Psoas muscle (tissue), 8 donors: ENCODE data around the gene SIPA1L3. TPM values are rescaled to one million over a fixed set of nuclear protein-coding genes. Genes with fewer than 3 reads are reported as not detected.

ENCODE experiments used
- ATAC-seq, 4 donors: fragments of 200-7000 bp; cut with Tn5 transposase; one replicate each; pipeline ENCODE4 v1.9.1; 2020; ENCODE audit warnings: moderate library complexity in 3 of 4, mild to moderate bottlenecking in 2 of 4
- DNase-seq, 2 donors: peaks; one replicate each; pipeline ENCODE4 v3.0.0-alpha.2; 2020
- H3K27ac ChIP-seq: fragments of 200-600 bp; one replicate; pipeline ENCODE4 v1.8.0; 2022
- H3K27me3 ChIP-seq, 3 donors: fragments of 200-600 bp in 1 of 3; one replicate each; pipeline versions ENCODE4 v1.6.1 to v1.8.0; 2013 to 2022; ENCODE audit warnings: low read length in 2 of 3, mild to moderate bottlenecking in 2 of 3, moderate library complexity in 1 of 3; ENCODE audit not compliant: insufficient read depth in 3 of 3
- H3K36me3 ChIP-seq, 2 donors: fragments of 200-600 bp in 1 of 2; one replicate each; pipeline versions ENCODE4 v1.6.1 to v1.8.0; 2013 to 2022; ENCODE audit warnings: low read depth in 1 of 2, mild to moderate bottlenecking in 1 of 2, moderate library complexity in 1 of 2; ENCODE audit not compliant: insufficient read depth in 1 of 2
- H3K4me1 ChIP-seq: fragments of 200-600 bp; one replicate; pipeline ENCODE4 v1.8.0; 2022
- H3K4me3 ChIP-seq: fragments of 200-600 bp; one replicate; pipeline ENCODE4 v1.8.0; 2022; ENCODE audit warnings: mild to moderate bottlenecking
- H3K9me3 ChIP-seq: fragments of 200-600 bp; one replicate; pipeline ENCODE4 v1.8.0; 2022
- CTCF ChIP-seq: fragments of 200-600 bp; IDR thresholded peaks from one replicate; pipeline ENCODE4 v1.8.0; 2022; ENCODE audit warnings: antibody characterized with exemption
- WGBS, 3 donors: extraction: QIAGEN DNeasy Blood & Tissue Kit; methylation state at CpG; one replicate each; pipeline versions ENCODE4 v1.1.6 to v1.1.7; 2013; 5-methylcytosine and 5-hydroxymethylcytosine counted together
- intact Hi-C, 2 donors: fragments of 100-400 bp; cut with DNase I; formaldehyde crosslinking; loops; one replicate each; pipeline versions ENCODE4 v1.11.0 to v1.14.2; 2022
- polyA plus RNA-seq, 3 donors: library from polyadenylated mRNA; stranded (reverse); fragments of 200-250 nt; gene quantifications; one replicate each; pipeline ENCODE4 v1.2.3, GENCODE V29; 2013
- total RNA-seq, 4 donors: library from RNA; stranded (reverse); fragmentation: NEBNext Ultra II Directional in 2 of 4; extraction: Animal tissue kit (Norgen Biotek cat#: 25700) in 2 of 4; gene quantifications; one replicate each; pipeline versions ENCODE4 v1.2.1 to v1.2.4, GENCODE V29; 2021 to 2023
- donor health status: healthy with polysubstance abuse.
- donor health status: DM: no; HTN: no; CAD: no; lungs with moderate emphysema.
- donor health status: Bipolar disorder and iron deficiency.
- donor health status: healthy.
- donor health status: DM: yes; HTN: yes; CAD: no.
- donor health status: DM: no; HTN: no; CAD: no.
- donor health status: DM: no; HTN: no; CAD: no.
- donor health status: DM: yes; HTN: yes; CAD: no.

SIPA1L3 gene
- total and polyA plus RNA-seq, 7 donors = 2.9 to 28.2 (median 8.3) TPM

- intact Hi-C loops = no loop called here
- no peak overlapping the region for H3K27ac ChIP-seq
- no peaks in the 10 kb centered on the region for H3K27me3 ChIP-seq
- no peaks in the 10 kb centered on the region for H3K9me3 ChIP-seq
- ATAC-seq (no peak), DNase-seq (no peak)
- no peak overlapping the region for H3K4me3 ChIP-seq
- TF ChIP-seq CTCF = no peak
- H3K36me3 ChIP-seq = peaks cover 0 to 5% of the 10 kb centered on the region in 2 donors
- WGBS, 3 donors = 27 to 54% (median 46%) methylated on average over 6 of the region's 6 CpGs
- H3K4me1 ChIP-seq = peaks cover 16% of the 10 kb centered on the region
Measured at GRCh38 chr19:38093587-38093986, 186.6 kb downstream of the SIPA1L3 start.

GRCh38 chr19:38095411-38096308 is 188.7 kb downstream of the SIPA1L3 start:
- DNase-seq (peak; percentile 64 to 83), ATAC-seq (peak; percentile 68 to 88 (median 74))
- H3K27me3 ChIP-seq = no peaks in the 10 kb centered on the region
- peak; percentile 63 for TF ChIP-seq CTCF
- H3K4me3 ChIP-seq = no peak overlapping the region
- no peak overlapping the region for H3K27ac ChIP-seq
- H3K9me3 ChIP-seq = no peaks in the 10 kb centered on the region
- 41 to 52% (median 42%) methylated on average over 17 of the region's 17 CpGs for WGBS, 3 donors
- H3K4me1 ChIP-seq = peaks cover 2% of the 10 kb centered on the region
- intact Hi-C loops = loop anchor here (2.0 to 5.0 kb wide), 3 partner anchors 37 to 195 kb away; no protein-coding TSS in a partner anchor
- H3K36me3 ChIP-seq = peaks cover 0 to 13% of the 10 kb centered on the region in 2 donors

- Histone ChIP-seq H3K27ac (no peak overlapping the region), H3K4me1 (no peaks in the 10 kb centered on the region), H3K36me3 (peaks cover 0 to 47% of the 10 kb centered on the region in 2 donors), H3K9me3 (no peaks in the 10 kb centered on the region), H3K27me3 (no peaks in the 10 kb centered on the region), H3K4me3 (no peak overlapping the region)
- WGBS, 3 donors = 97% methylated on average over 8 of the region's 8 CpGs
- intact Hi-C loops = loop anchor here (5.0 kb wide), 2 partner anchors 32 to 198 kb away; no protein-coding TSS in a partner anchor
- TF ChIP-seq CTCF = no peak
- no peak for DNase-seq
- no peak for ATAC-seq
Measured at GRCh38 chr19:38099966-38100365, 193.0 kb downstream of the SIPA1L3 start.

- 88 to 95% (median 95%) methylated on average over 4 to 8 of the region's 8 CpGs for WGBS, 3 donors
- TF ChIP-seq CTCF = no peak
- intact Hi-C loops = no loop called here
- Histone ChIP-seq H3K27ac (no peak overlapping the region), H3K4me1 (no peaks in the 10 kb centered on the region), H3K9me3 (no peaks in the 10 kb centered on the region), H3K27me3 (no peaks in the 10 kb centered on the region), H3K4me3 (no peak overlapping the region), H3K36me3 (peaks cover 0 to 53% of the 10 kb centered on the region in 2 donors)
- DNase-seq = no peak
- no peak for ATAC-seq
Measured at GRCh38 chr19:38100589-38100988, 193.6 kb downstream of the SIPA1L3 start.
